ENCODE results near the gene LRRFIP2.
"Not testable (repeated sequence)": the region's sequence is repeated elsewhere in the genome, so short reads cannot be mapped to it uniquely, and the experiment has no call there.

Gene LRRFIP2

GRCh38 chr3:37174532-37175126 lies at the start of gene LRRFIP2:
LRRFIP2 (minus strand) TSS chr3:37174582; CDS start chr3:37148983, 25,599 bp downstream.
- DNase-seq, result no peak

- DNase-seq, result no peak
Observed at GRCh38 chr3:37223576-37223975, 49.2 kb upstream of the LRRFIP2 start.

GRCh38 chr3:37223141-37223558 lies 48.8 kb upstream of the LRRFIP2 start:
- DNase-seq, result no peak

- not testable (repeated sequence) for DNase-seq
Observed at GRCh38 chr3:37222542-37222941, 48.2 kb upstream of the LRRFIP2 start.

GRCh38 chr3:37221407-37221806 lies 47.0 kb upstream of the LRRFIP2 start:
- no peak for DNase-seq

- no peak for DNase-seq
Observed at GRCh38 chr3:37219266-37219665, 44.9 kb upstream of the LRRFIP2 start.

- DNase-seq, result no peak
Observed at GRCh38 chr3:37218206-37218605, 43.8 kb upstream of the LRRFIP2 start.

GRCh38 chr3:37217098-37217849 lies 42.9 kb upstream of the LRRFIP2 start:
- no peak for DNase-seq

- DNase-seq, result no peak
Observed at GRCh38 chr3:37216597-37217097, 42.3 kb upstream of the LRRFIP2 start.

GRCh38 chr3:37214076-37214475 lies 39.7 kb upstream of the LRRFIP2 start:
- no peak for DNase-seq

- DNase-seq, result no peak
Observed at GRCh38 chr3:37210230-37210629, 35.8 kb upstream of the LRRFIP2 start.

GRCh38 chr3:37208576-37208975 lies 34.2 kb upstream of the LRRFIP2 start:
- not testable (repeated sequence) for DNase-seq

- not testable (repeated sequence) for DNase-seq
Observed at GRCh38 chr3:37208008-37208407, 33.6 kb upstream of the LRRFIP2 start.

- not testable (repeated sequence) for DNase-seq
Observed at GRCh38 chr3:37206041-37206440, 31.7 kb upstream of the LRRFIP2 start.

GRCh38 chr3:37204314-37204713 lies 29.9 kb upstream of the LRRFIP2 start:
- no peak for DNase-seq

- DNase-seq, result no peak
Observed at GRCh38 chr3:37202035-37202434, 27.7 kb upstream of the LRRFIP2 start.

- DNase-seq, result no peak
Observed at GRCh38 chr3:37200141-37200540, 25.8 kb upstream of the LRRFIP2 start.

- no peak for DNase-seq
Observed at GRCh38 chr3:37198996-37199395, 24.6 kb upstream of the LRRFIP2 start.

GRCh38 chr3:37198547-37198946 lies 24.2 kb upstream of the LRRFIP2 start:
- no peak for DNase-seq

- no peak for DNase-seq
Observed at GRCh38 chr3:37197810-37198371, 23.5 kb upstream of the LRRFIP2 start.

GRCh38 chr3:37194533-37194932 lies 20.2 kb upstream of the LRRFIP2 start:
- no peak for DNase-seq

GRCh38 chr3:37190667-37191066 lies 16.3 kb upstream of the LRRFIP2 start:
- DNase-seq, result no peak

- DNase-seq, result no peak
Observed at GRCh38 chr3:37189109-37189508, 14.7 kb upstream of the LRRFIP2 start.

GRCh38 chr3:37183976-37184375 lies 9.6 kb upstream of the LRRFIP2 start:
- DNase-seq, result no peak

Measured in activated CD4-positive, alpha-beta T cell treated with anti-CD3 and anti-CD28 coated beads, Interleukin-2, amount 50 U/mL, for 4 hours (primary cell).